ENCODE data around the gene COMT. TPM values are rescaled to one million over a fixed set of nuclear protein-coding genes. Genes with fewer than 3 reads are reported as not detected.

The COMT gene
- total RNA-seq, 4 donors from 2014 or later = 80.1 to 228 (median 190) TPM

DNA sequence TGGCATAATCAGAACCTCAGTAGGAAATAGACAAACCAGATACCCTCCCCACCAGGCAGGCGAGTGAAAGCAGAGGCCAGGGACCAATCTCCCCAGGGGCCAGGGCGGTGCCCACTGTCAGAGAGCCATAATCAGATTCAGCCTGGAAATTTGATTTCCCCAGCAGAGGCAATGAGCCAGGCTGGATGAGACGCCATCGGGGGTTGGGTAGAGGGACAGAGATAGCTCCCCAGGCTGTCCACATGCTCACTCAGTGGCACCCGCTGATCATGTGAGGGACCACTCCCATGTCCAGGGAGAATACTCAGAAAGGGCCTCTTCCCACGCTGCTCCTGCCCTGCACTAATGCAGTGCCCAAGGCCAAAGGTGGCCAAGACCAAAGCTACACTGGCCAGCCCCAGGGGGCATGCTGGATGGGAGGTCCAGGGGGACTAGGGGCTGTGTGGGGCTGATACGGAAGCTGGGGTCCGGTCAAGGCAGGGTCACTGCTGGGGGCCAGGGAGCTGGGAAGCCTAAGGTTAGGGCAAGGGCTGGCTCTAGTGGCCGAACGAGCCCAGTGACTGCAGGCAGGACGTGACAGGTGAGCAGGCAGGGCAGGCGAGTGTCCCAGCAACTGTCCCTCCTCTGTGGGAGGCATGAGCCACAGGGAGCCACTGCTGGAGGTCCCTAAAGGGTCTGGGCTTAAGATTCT, 55.3 kb downstream of the COMT start:
- no peak for TF ChIP-seq CTCF (IDR thresholded peaks at IDR 0.05; ENCODE audit: low read depth)

DNA sequence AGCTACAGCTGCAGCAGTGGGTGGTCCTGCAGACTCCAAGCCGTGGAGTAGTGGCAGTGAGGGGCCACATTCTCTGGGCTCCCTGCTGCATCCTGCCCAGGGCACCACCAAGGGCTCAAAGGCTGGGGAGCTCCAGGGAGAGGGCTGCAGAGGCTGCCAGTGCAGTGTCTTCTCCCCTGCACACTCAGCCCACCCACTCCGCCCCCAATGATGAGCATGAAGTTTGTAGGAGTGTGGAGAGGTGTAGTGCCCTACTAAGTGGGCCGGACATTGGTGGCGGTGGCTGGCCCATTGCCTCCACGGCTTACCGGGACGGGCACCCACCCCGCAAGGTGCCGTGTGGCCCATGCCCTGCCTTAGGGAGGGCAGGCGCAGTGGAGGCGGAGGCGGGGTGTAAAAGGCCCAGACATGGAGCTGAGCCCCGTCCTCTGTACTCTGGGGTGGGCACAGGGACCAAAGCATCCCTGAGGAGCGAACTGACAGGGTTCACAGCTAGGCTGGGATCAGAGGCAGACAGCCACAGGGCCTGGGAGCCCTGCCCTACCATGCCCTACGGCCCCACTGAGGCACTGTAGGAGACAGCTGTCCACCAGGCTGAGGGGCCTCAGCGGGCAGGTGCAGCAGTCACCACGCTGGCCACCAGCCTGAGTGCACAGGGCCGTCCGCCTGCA, 56.1 kb downstream of the COMT start:
- TF ChIP-seq CTCF (IDR thresholded peaks at IDR 0.05; ENCODE audit: low read depth) = no peak

DNA sequence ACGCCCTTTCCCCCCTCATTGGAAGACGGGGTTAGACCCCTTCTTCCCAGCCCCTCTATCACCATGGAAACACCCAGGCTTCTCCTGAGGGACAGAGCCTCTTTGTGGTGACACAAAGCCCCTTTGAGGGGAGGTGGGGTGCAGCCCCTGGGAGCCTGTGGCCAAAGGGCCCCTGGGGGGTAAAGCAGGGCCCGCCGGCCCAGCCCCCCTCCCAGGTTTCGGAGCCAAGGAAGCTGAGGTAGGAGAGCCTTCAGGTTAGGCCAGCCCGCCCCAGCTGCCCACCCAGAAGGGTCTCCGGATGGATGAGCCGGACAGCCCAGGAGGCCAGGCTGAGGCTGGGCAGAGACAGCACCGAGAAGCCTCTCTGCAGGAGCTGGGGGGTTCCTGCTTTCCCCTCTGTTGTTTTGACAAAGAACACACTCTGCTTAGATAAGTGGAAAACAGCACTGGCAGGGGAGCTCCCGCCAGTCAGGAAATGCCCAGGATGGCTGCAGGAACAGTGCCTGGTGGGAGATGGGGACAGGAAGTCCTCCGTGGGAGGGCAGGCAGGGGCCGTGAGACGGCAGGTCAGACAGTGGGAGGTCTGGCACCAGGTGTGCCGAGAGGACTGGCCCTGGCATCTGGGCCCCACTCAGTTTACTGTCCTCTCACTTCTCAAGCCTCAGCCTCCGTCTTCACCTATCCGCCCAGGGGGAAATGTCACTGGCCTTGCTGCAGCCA, 56.8 kb downstream of the COMT start:
- no peak for TF ChIP-seq CTCF (IDR thresholded peaks at IDR 0.05; ENCODE audit: low read depth)

- no peak for TF ChIP-seq CTCF (IDR thresholded peaks at IDR 0.05; ENCODE audit: low read depth)
Observed at GRCh38 chr22:19998991-19999820, 57.6 kb downstream of the COMT start.

DNA sequence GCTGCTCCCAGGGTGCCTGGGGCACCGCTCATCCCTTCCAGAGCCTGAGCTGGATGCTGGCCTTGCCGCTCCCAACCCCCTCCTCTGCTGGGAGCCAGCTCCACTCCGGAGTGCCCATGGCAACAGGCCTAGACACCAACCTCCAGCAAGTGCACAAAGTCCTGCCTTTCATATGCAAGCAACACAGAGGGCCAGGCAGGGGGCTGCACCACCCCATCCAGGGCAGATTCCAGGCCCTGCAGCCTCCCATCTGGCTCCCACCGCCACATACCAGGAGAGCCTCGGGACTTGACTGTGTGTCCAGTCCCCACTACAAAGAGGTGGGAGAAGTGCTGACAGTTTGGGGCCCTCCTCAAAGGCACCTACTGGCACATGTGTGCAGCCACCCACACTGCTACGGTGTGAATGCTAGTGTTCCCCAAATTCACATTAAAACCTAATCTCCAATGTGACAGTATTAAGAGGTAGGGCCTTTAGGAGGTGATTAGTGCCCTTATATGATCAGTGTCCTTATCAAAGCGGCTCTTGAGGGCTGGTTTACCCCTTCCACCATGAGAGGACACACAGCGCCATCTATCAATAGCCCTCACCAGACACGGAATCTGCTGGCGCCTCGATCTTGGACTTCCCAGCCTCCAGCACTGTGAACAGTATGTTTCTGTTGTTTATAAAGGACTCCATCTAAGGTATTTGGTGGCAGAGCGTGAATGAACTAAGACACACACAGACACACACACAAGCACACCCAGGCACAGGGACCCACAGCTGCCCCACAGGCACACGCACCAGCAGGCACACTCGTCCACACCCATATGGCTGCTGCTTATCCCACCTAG, 58.9 kb downstream of the COMT start:
- TF ChIP-seq CTCF (IDR thresholded peaks at IDR 0.05; ENCODE audit: low read depth) = no peak

DNA sequence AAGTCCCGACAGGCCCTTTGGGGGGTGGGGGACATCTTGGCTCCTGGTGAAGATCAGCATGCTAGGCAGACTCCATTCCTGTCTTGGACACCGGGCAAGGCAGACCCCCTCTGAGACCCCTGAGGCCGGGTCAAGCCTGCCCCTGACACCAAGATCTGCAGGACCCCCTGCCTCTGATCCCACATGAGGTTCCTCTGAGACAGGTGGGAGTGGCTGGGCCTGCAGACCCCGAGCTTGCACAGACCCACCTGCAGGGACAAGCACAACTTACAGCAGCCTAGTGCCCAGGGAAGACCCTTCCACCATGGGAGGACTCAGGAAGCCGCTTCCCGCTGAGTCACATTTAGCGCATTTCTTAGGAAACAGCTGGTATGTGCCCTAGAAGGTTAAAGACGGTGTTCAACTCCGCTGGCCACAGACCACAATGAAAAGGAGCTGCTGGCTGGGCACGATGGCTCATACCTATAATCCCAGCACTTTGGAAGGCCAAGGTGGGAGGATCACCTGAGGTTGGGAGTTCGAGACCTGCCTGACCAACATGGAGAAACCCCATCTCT, 59.6 kb downstream of the COMT start:
- TF ChIP-seq CTCF (IDR thresholded peaks at IDR 0.05; ENCODE audit: low read depth) = no peak
